NCI-H1417 (cell line): Measurements from ENCODE around the gene PCSK4.
A peak's percentile ranks its signal among the peaks of the same experiment; 100 is the strongest.

Experiments
- DNase-seq, 3 experiments: peaks; one replicate each; lab custom pipeline; 2025; lab: John Stamatoyannopoulos, UW

Gene PCSK4

GRCh38 chr19:1470305-1471009 lies 19.7 kb downstream of the PCSK4 start:
- peak; percentile 57 to 94 (median 90) for DNase-seq

DNA sequence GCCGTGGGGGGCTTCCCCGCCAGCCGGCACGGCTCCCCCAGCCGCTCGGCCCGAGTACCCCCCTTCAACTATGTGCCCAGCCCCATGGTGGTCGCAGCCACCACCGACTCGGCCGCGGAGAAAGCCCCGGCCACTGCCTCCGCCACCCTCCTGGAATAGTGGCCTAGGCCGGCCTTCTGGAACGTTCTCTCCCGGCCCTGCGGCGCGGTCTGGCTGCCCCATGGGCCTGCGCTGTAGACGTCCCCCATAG lies 20.2 kb downstream of the PCSK4 start:
- no peak for DNase-seq

DNA sequence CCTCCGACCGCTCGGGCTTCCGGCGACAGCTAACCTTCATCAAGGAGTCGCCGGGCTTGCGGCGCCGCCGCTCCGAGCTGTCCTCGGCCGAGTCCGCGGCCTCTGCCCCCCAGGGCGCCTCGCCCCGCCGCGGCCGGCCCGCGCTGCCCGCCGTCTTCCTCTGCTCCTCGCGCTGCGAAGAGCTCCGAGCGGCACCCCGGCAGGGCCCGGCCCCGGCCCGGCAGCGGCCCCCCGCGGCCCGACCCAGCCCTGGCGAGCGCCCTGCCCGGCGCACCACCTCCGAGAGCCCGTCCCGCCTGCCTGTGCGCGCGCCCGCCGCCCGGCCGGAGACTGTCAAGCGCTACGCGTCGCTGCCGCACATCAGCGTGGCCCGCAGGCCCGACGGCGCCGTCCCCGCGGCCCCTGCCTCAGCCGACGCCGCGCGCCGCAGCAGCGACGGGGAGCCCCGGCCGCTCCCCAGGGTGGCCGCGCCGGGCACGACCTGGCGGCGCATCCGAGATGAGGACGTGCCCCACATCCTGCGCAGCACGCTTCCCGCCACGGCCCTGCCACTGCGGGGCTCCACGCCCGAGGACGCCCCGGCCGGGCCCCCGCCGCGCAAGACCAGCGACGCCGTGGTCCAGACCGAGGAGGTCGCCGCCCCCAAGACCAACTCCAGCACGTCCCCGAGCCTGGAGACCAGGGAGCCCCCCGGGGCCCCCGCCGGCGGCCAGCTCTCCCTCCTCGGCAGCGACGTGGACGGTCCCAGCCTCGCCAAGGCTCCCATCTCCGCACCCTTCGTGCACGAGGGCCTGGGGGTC lies 20.7 kb downstream of the PCSK4 start:
- no peak for DNase-seq

GRCh38 chr19:1468821-1469254 lies 21.3 kb downstream of the PCSK4 start:
- no peak for DNase-seq

DNA sequence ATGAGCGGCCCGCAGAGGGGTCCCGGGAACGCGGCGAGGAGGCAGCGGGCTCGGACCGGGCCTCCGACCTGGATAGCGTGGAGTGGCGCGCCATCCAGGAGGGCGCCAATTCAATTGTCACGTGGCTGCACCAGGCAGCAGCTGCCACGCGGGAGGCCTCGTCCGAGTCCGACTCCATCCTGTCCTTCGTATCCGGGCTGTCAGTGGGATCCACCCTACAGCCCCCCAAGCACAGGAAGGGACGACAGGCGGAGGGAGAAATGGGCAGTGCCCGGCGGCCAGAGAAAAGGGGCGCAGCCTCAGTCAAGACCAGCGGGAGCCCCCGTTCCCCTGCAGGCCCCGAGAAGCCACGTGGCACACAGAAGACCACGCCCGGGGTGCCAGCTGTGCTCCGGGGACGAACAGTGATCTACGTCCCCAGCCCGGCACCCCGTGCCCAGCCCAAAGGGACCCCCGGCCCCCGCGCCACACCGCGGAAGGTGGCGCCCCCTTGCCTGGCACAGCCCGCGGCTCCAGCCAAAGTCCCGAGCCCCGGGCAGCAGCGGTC lies 21.8 kb downstream of the PCSK4 start:
- no peak for DNase-seq

GRCh38 chr19:1467490-1468273 lies 22.5 kb downstream of the PCSK4 start:
- DNase-seq = no peak

DNA sequence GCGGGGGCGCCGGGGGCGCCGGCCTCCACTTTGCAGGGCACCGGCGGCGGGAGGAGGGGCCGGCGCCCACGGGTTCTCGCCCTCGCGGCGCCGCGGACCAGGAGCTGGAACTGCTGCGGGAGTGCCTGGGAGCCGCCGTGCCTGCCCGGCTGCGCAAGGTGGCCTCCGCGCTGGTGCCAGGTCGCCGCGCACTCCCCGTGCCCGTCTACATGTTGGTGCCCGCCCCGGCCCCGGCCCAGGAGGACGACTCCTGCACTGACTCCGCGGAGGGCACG lies 23.0 kb downstream of the PCSK4 start:
- DNase-seq = no peak

GRCh38 chr19:1466461-1467214 lies 23.5 kb downstream of the PCSK4 start:
- DNase-seq = no peak

DNA sequence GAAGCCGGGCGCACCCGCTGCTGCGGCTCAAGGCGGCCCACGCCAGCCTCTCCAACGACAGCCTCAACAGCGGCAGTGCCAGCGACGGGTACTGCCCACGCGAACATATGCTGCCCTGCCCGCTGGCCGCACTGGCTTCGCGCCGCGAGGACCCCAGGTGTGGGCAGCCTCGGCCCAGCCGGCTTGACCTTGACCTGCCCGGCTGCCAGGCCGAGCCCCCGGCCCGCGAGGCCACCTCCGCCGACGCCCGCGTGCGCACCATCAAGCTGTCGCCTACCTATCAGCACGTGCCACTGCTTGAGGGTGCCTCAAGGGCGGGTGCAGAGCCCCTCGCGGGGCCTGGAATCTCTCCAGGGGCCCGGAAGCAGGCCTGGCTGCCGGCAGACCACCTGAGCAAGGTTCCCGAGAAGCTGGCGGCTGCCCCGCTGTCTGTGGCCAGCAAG lies 24.1 kb downstream of the PCSK4 start:
- no peak for DNase-seq

DNA sequence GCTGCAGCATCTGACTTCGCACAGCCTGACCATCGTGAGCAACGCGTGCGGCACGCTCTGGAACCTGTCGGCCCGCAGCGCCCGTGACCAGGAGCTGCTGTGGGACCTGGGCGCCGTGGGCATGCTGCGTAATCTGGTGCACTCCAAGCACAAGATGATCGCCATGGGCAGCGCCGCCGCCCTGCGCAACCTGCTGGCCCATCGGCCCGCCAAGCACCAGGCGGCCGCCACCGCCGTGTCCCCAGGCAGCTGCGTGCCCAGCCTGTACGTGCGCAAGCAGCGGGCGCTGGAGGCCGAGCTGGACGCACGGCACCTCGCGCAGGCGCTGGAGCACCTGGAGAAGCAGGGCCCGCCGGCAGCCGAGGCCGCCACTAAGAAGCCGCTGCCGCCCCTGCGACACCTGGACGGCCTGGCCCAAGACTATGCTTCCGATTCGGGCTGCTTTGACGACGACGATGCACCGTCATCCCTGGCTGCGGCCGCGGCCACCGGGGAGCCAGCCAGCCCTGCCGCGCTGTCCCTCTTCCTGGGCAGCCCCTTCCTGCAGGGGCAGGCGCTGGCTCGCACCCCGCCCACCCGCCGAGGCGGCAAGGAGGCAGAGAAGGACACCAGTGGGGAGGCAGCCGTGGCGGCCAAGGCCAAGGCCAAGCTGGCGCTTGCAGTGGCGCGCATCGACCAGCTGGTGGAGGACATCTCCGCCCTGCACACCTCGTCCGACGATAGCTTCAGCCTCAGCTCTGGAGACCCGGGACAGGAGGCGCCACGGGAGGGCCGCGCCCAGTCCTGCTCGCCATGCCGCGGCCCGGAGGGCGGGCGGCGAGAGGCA lies 24.7 kb downstream of the PCSK4 start:
- DNase-seq = no peak

DNA sequence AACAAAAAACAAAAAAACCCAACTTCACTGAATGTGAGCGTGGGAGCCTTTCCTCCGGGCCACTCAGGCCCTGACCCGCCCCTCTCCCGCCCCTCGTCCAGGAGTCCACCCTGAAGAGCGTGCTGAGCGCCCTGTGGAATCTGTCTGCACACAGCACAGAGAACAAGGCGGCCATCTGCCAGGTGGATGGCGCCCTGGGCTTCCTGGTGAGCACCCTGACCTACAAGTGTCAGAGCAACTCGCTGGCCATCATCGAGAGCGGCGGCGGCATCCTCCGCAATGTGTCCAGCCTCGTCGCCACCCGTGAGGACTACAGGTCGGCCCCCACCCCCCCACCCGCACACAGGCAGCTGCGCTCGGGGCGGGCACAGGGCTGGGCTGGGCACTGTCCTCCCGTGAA lies 28.3 kb downstream of the PCSK4 start:
- no peak for DNase-seq

- DNase-seq = no peak
Measured at GRCh38 chr19:1460033-1460995, 29.8 kb downstream of the PCSK4 start.

DNA sequence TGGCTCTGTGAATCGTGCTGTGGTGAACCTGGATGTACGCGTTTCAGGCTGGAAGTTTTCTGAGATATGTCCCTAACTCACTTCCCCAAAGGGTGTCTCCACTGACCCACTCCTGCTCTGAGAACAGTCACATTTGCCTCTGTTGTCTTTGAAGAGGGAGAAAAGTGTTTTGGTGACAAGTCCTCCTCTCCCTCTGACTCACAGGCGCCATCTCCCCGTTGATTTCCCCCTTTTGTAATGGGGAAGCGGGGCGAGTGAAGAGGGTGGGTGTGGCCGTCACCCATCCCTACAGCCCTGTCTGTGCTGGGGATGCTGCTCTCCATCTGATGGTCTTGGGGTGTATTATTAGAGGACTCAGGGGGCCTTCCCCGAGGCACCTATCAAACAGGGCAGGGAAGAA lies 30.7 kb downstream of the PCSK4 start:
- no peak for DNase-seq

DNA sequence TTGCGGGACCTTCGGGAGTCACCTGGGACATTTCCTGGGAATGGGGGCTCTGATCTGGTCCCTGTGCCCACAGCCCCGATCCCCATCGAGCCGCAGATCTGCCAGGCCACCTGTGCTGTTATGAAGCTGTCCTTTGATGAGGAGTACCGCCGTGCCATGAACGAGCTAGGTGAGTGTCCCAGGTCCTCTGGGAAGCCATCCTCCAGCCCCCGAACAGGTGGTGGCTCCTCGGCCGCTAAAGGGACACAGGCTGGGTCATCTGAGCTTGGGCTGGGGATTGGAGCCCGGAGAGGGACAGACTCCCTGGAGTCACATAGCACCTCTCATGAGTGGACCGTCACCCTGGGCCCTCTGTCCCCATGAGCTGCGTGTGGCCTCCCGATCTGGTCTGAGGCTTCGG lies 32.3 kb downstream of the PCSK4 start:
- no peak for DNase-seq

DNA sequence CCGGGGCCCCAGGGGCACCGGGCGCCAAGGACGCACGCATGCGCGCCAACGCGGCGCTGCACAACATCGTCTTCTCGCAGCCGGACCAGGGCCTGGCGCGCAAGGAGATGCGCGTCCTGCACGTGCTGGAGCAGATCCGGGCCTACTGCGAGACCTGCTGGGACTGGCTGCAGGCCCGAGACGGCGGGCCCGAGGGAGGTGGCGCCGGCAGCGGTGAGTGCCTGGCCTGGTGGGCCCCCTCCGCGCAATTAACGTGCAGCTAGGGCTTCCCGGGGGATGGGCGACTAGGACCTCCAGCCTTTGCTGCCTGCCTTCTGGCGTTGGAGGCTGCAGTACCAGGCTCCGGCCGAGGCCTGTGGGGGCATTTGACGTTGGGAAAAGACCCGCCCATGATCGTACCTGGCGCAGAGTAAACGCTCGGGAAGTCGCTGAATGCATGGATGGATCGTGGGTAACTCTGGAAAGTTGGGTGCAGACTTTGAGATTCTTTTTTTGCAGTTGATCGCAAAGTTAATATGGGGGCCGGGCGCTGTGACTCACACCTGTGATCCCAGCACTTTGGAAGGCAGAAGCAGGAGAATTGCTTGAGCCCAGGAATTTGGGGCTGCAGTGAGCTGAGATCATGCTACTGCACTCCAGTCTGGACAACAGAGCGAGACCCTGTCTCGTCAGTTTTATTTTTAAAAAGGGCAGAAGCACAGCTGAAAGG lies 33.0 kb downstream of the PCSK4 start:
- DNase-seq = no peak

DNA sequence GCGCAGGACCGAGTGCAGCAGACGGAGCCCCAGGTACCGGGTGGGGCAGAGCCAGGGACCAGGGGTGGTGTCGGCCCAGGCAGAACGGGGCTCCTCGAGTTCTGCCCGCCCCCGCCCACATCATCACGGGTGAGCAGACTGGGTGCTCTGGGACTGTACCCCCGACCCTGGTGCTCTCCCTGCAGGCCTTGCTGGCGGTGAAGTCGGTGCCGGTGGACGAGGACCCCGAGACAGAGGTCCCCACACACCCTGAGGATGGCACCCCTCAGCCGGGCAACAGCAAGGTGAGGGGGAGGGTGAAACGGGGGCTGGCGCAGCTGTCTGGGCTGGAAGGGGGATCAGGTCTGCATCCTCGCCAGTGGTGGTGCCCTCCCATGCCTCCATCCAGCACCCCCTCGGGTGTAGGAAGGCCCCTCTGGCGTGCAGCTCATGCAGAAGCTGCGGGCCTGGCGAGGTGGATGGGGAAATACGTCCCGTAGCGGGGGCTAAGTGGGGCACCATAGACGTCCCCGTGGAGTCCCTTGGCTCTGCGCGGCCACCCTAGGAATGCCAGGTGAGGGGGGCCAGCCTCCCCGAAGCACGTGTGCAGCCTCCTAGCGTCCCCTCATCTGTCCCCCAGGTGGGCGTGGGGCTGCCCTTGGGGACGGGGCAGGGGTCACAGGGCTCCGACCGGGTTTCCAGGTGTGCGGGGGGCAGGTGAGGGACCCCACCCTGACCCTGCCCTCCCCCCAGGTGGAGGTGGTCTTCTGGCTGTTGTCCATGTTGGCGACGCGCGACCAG lies 33.8 kb downstream of the PCSK4 start:
- DNase-seq = no peak

GRCh38 chr19:1455336-1456120 lies 34.6 kb downstream of the PCSK4 start:
- peak; percentile 41 to 90 (median 66) for DNase-seq

- peak in 2 of 3 experiments; percentile 35 to 41 for DNase-seq
Measured at GRCh38 chr19:1455002-1455335, 35.2 kb downstream of the PCSK4 start.
